Measurements from ENCODE around the gene TRERF1. TPM values are rescaled to one million over a fixed set of nuclear protein-coding genes. Genes with fewer than 3 reads are reported as not detected.

TRERF1 gene
- polyA plus RNA-seq, 3 donors, result 0.58 to 10.0 (median 2.0) TPM

GRCh38 chr6:42257063-42257462, 194.7 kb downstream of the TRERF1 start:
- Histone ChIP-seq H4K20me1 (ENCODE audit: insufficient read depth, low read length) (no peaks in the 10 kb centered on the region), H3K4me1 (ENCODE audit: control insufficient read depth in 1 of 2, insufficient read depth in 2 of 2, low read length in 2 of 2) (no peaks in the 10 kb centered on the region), H2AFZ (ENCODE audit: insufficient read depth, low read depth, low read length, poor library complexity, severe bottlenecking) (no peak overlapping the region), H3K4me3 (replicated peaks in 1 of 3; ENCODE audit: low read depth in 2 of 3, low read length in 3 of 3) (no peak overlapping the region), H3K4me2 (replicated peaks; ENCODE audit: extremely low read depth, low read length, poor library complexity, severe bottlenecking) (no peak overlapping the region), H3K27me3 (ENCODE audit: control insufficient read depth in 2 of 2, insufficient read depth in 2 of 2, low read length in 2 of 2) (no peaks in the 10 kb centered on the region), H3K27ac (ENCODE audit: low read depth in 1 of 2, low read length in 2 of 2) (no peak overlapping the region), H3K9ac (ENCODE audit: insufficient read depth, low read length, poor library complexity, severe bottlenecking) (no peak overlapping the region), H3K79me2 (ENCODE audit: insufficient read depth, low read length) (no peaks in the 10 kb centered on the region), H3K9me3 (replicated peaks in 1 of 2; ENCODE audit: control insufficient read depth in 1 of 2, insufficient read depth in 1 of 2, low read length in 2 of 2) (no peaks in the 10 kb centered on the region), H3K36me3 (replicated peaks in 1 of 2; ENCODE audit: control insufficient read depth in 1 of 2, insufficient read depth in 2 of 2, low read length in 2 of 2) (peaks cover 68 to 91% of the 10 kb centered on the region in 2 donors)
- Mint-ChIP-seq H3K27me3 (ENCODE audit: low read depth in 3 of 3) (peaks cover 0 to 3% (median 1%) of the 10 kb centered on the region in 3 donors), H3K36me3 (peaks cover 71 to 86% of the 10 kb centered on the region in 2 donors), H3K27ac (peak overlapping the region in 1 of 7 donors; percentile 3), H3K9me3 (no peaks in the 10 kb centered on the region), H3K4me3 (no peak overlapping the region), H3K4me1 (peaks cover 4% of the 10 kb centered on the region)
- DNase-seq, result no peak
- 100% methylated on average over 1 of the region's 3 CpGs for WGBS (ENCODE audit: insufficient coverage)
- TF ChIP-seq, protein P1, sequence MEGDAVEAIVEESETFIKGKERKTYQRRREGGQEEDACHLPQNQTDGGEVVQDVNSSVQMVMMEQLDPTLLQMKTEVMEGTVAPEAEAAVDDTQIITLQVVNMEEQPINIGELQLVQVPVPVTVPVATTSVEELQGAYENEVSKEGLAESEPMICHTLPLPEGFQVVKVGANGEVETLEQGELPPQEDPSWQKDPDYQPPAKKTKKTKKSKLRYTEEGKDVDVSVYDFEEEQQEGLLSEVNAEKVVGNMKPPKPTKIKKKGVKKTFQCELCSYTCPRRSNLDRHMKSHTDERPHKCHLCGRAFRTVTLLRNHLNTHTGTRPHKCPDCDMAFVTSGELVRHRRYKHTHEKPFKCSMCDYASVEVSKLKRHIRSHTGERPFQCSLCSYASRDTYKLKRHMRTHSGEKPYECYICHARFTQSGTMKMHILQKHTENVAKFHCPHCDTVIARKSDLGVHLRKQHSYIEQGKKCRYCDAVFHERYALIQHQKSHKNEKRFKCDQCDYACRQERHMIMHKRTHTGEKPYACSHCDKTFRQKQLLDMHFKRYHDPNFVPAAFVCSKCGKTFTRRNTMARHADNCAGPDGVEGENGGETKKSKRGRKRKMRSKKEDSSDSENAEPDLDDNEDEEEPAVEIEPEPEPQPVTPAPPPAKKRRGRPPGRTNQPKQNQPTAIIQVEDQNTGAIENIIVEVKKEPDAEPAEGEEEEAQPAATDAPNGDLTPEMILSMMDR (IDR thresholded peaks at IDR 0.05), result no peak
- intact Hi-C loops (cut with micrococcal nuclease), result no loop called here

GRCh38 chr6:42255050-42255449, 196.7 kb downstream of the TRERF1 start:
- Mint-ChIP-seq H3K36me3 (peaks cover 78 to 96% of the 10 kb centered on the region in 2 donors), H3K4me1 (peaks cover 7% of the 10 kb centered on the region), H3K27me3 (ENCODE audit: low read depth in 3 of 3) (peaks cover 0 to 3% (median 1%) of the 10 kb centered on the region in 3 donors), H3K4me3 (no peak overlapping the region), H3K9me3 (no peaks in the 10 kb centered on the region), H3K27ac (peak overlapping the region in 1 of 7 donors; percentile 74)
- intact Hi-C loops (cut with micrococcal nuclease), result no loop called here
- no peak for DNase-seq
- 100% methylated on average over 1 of the region's 5 CpGs for WGBS (ENCODE audit: insufficient coverage)
- H3K9ac ChIP-seq (ENCODE audit: insufficient read depth, low read length, poor library complexity, severe bottlenecking), result no peak overlapping the region
- H3K27me3 ChIP-seq (ENCODE audit: control insufficient read depth in 2 of 2, insufficient read depth in 2 of 2, low read length in 2 of 2), result no peaks in the 10 kb centered on the region
- H3K27ac ChIP-seq (ENCODE audit: low read depth in 1 of 2, low read length in 2 of 2), result no peak overlapping the region
- H3K9me3 ChIP-seq (replicated peaks in 1 of 2; ENCODE audit: control insufficient read depth in 1 of 2, insufficient read depth in 1 of 2, low read length in 2 of 2), result no peaks in the 10 kb centered on the region
- no peak overlapping the region for H3K4me3 ChIP-seq (replicated peaks in 1 of 3; ENCODE audit: low read depth in 2 of 3, low read length in 3 of 3)
- H3K79me2 ChIP-seq (ENCODE audit: insufficient read depth, low read length), result no peaks in the 10 kb centered on the region
- no peak overlapping the region for H2AFZ ChIP-seq (ENCODE audit: insufficient read depth, low read depth, low read length, poor library complexity, severe bottlenecking)
- H3K4me1 ChIP-seq (ENCODE audit: control insufficient read depth in 1 of 2, insufficient read depth in 2 of 2, low read length in 2 of 2), result no peaks in the 10 kb centered on the region
- TF ChIP-seq, protein P1 (IDR thresholded peaks at IDR 0.05), result no peak
- H3K4me2 ChIP-seq (replicated peaks; ENCODE audit: extremely low read depth, low read length, poor library complexity, severe bottlenecking), result no peak overlapping the region
- H3K36me3 ChIP-seq (replicated peaks in 1 of 2; ENCODE audit: control insufficient read depth in 1 of 2, insufficient read depth in 2 of 2, low read length in 2 of 2), result peaks cover 76 to 97% of the 10 kb centered on the region in 2 donors
- H4K20me1 ChIP-seq (ENCODE audit: insufficient read depth, low read length), result no peaks in the 10 kb centered on the region
